HG03442 (cell line): ENCODE measurements around the gene CMTM6.

Source experiments
- ATAC-seq: cut with Tn5 transposase; IDR thresholded peaks from one replicate; pipeline ENCODE4 v1.9.1; 2021; ENCODE audit warnings: mild to moderate bottlenecking, moderate library complexity; ENCODE audit not compliant: unreplicated experiment

CMTM6 gene

GRCh38 chr3:32450426-32450825 is 52.2 kb downstream of the CMTM6 start:
- ATAC-seq, result no peak

GRCh38 chr3:32449691-32450090 is 53.0 kb downstream of the CMTM6 start:
- ATAC-seq, result no peak

GRCh38 chr3:32448686-32449474 is 53.8 kb downstream of the CMTM6 start:
- ATAC-seq, result no peak

GRCh38 chr3:32447865-32448400 is 54.7 kb downstream of the CMTM6 start:
- no peak for ATAC-seq

- no peak for ATAC-seq
Measured at GRCh38 chr3:32443478-32443877, 59.2 kb downstream of the CMTM6 start.

GRCh38 chr3:32442766-32443165 is 59.9 kb downstream of the CMTM6 start:
- no peak for ATAC-seq

GRCh38 chr3:32440611-32441350 is 61.9 kb downstream of the CMTM6 start:
- ATAC-seq, result no peak

- ATAC-seq, result peak; percentile 16
Measured at GRCh38 chr3:32439421-32439820, 63.2 kb downstream of the CMTM6 start.

- ATAC-seq, result peak; percentile 91
Measured at GRCh38 chr3:32438596-32439344, 63.9 kb downstream of the CMTM6 start.

- no peak for ATAC-seq
Measured at GRCh38 chr3:32437896-32438295, 64.8 kb downstream of the CMTM6 start.

GRCh38 chr3:32436816-32437189 is 65.8 kb downstream of the CMTM6 start:
- peak; percentile 34 for ATAC-seq

GRCh38 chr3:32435911-32436815 is 66.5 kb downstream of the CMTM6 start:
- no peak for ATAC-seq

- no peak for ATAC-seq
Measured at GRCh38 chr3:32434206-32434605, 68.4 kb downstream of the CMTM6 start.

GRCh38 chr3:32432711-32433530 is 69.7 kb downstream of the CMTM6 start:
- peak; percentile 31 for ATAC-seq

- no peak for ATAC-seq
Measured at GRCh38 chr3:32432045-32432710, 70.5 kb downstream of the CMTM6 start.

- ATAC-seq, result no peak
Measured at GRCh38 chr3:32431481-32431880, 71.2 kb downstream of the CMTM6 start.
